Measurements from ENCODE around the gene PSG7.
"Not testable (repeated sequence)": the region's sequence is repeated elsewhere in the genome, so short reads cannot be mapped to it uniquely, and the experiment has no call there.

Gene PSG7

DNA sequence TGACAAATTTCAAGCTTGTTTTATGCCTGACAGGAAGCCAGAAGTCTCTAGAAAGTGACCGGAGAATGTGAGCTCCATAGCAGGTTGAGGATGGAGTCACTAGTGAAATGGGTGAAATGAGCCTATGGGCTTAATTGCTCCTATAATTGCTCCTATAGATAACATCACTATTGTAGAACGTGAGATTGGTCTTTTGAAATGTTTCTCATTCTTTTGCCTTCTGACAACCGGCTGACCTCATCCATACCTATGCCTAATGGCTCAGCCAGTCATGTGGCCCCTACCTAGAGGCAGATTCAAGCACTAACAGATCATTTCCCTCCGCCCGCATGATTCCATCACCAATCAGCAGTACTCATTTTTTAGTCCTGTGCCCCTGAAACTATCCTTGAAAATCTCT is 23.5 kb downstream of the PSG7 start:
- DNase-seq (ENCODE audit: low read depth): not testable (repeated sequence)

DNA sequence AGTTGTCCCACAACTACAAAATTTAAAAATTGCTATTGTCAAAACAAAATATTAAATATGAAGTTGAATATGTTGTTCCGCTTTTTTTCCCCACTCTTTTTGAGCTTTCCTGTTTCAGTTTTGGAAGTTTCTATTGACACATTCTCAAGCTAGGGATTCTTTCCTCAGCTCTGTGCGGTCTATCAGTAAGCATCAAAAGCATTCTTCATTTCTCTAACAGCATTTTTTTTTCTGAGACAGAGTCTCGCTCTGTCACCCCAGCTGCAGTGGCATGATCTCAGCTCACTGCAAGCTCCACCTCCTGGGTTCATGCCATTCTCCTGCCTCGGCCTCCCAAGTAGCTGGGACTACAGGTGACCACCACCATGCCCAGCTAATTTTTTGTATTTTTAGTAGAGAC is 24.1 kb downstream of the PSG7 start:
- DNase-seq (ENCODE audit: low read depth): not testable (repeated sequence)

DNA sequence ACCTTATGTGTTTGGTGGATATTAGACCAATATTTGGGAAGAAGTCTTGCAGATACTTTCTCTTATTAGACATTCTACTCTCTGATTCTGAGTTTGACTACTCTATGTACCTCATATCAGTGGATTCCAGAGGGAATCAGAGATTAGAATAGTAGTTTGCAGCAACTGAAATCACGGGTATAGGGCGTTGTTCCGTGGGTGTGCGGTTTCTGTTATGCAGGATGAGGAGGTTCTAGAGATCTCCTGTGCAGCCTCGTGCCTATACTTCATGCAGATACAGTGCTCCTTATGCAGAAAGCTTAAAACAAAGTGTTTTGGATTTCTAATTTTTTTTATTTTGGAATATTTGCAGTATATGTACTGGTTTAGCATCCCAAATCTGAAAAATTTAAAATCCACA is 25.3 kb downstream of the PSG7 start:
- not testable (repeated sequence) for DNase-seq (ENCODE audit: low read depth)

DNA sequence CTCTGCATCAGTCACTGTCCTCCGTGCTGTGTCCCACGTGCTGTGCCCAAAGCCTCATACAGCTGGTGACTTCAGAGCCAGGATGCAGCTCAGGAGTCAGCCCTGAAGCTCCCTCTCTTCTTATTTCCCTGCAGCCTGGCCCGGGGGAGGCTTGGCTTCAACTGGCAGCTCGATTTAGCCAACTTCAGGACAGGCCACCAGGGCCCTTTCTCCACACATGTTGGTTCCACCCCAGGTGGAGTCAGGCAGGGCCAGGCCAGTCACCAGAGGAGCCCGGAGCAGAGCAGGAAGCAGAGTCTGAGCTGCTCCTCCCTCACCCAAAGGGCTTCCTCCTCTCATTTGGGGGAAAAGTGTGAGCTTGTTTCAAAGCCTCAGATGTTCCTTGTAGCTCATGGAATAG is 30.8 kb downstream of the PSG7 start:
- DNase-seq (ENCODE audit: low read depth): not testable (repeated sequence)

DNA sequence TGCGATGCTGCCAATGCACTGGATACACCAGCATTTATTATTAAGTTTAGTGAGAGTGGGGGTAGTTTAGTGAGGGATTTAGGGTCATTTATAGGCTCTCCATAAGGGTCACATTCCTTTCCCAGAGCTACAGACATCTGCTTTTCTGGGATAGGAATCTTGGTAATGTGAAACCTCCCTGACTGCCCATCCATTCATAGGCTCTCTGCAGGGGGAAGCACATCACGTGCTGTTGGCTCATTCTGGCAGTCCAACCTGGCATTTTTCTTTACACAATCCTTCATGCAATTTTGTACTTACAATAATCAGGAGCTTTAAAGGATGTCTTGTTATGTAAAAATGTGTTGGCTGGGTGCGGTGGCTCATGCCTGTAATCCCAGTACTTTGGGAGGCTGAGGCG is 36.4 kb downstream of the PSG7 start:
- not testable (repeated sequence) for DNase-seq (ENCODE audit: low read depth)

DNA sequence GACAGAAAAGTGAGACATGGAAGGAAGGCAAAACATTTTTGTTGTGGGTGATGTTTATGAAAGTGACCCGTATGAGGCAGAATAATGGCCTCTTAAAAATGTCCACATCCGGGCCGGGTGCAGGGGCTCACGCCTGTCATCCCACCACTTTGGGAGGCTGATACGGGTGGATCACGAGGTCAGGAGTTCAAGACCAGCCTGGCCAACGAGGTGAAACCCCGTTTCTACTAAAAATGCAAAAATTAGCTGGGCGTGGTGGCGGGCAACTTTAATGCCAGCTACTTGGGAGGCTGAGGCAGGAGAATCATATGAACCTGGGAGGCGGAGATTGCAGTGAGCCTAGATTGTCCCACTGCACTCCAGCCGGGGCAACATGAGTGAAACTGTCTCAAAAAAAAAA is 37.3 kb downstream of the PSG7 start:
- DNase-seq (ENCODE audit: low read depth): not testable (repeated sequence)

DNA sequence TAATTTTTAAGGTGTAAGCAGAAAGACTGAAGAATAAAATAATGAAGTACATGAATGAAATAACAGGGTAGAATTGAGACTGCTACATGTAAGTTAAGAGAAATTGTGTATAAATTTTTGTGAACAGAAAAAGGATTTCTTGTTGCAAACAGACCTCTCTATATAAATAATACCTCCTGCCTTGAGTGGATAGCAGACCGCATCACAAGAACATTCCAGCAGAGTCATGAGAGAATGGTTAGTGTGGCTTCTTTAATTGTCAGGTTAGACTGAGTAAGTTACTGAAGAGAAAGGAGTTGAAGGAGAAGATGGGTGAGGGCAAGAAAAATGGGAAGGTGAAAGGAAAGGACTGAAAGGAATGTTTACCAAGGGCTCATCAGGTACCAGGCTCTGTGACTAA is 37.9 kb downstream of the PSG7 start:
- DNase-seq (ENCODE audit: low read depth): not testable (repeated sequence)

DNA sequence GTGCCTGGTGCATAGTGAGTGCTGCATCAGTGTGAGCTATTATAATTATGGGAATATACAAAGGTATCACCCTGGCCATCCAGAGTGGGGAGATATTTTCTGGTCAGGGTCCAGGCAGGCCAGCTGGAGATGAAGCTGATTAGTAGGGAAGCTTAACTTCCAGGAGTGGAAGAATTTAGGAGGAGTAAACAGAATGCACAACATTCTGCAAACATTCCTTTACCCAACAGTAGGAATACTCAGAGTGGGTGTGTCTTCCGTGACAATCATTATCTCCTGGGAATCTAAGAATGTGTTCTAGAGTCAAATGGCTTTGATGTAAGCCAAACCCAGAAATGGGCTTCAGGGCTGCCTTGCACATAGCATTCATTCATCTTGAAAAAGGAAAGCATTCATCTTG is 38.4 kb downstream of the PSG7 start:
- not testable (repeated sequence) for DNase-seq (ENCODE audit: low read depth)

DNA sequence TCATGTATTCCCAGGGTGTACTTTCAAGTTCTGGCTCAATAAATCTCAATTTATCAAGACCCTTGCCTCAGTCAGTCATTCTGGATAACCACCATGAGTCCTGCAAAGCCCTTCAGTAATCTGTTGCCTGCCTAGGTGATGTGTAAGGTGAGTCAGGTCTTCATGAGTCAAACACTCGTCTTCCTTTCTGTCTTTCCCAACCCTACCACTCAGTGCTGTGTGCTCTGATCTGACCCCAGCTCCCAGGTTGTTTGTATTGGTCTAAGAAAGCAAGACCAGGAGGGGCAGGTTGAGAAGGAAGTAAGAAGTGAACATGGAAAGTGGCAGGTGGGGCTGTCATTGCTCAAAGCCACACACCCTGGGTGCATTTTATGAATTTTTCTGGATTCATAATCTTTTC is 39.3 kb downstream of the PSG7 start:
- DNase-seq (ENCODE audit: low read depth): not testable (repeated sequence)

DNA sequence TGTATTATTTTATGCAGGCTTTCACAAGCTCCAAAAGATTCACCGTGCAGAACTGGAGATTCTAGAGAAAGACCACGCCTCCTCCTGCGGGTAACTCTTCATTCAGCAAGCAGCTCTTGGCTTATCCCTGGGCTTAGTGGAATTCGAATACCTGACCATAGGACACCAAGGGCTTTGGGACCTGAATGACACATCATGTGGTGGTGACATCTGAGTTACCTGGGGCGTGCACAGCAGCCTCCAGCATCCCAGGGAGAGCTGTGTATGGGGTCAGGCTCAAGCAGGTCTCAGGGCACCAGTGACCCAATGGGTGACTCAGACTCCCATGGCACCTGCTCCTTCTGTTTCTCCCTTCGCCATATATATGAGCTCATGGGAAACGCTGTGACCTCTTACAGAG is 46.6 kb downstream of the PSG7 start:
- not testable (repeated sequence) for DNase-seq (ENCODE audit: low read depth)

DNA sequence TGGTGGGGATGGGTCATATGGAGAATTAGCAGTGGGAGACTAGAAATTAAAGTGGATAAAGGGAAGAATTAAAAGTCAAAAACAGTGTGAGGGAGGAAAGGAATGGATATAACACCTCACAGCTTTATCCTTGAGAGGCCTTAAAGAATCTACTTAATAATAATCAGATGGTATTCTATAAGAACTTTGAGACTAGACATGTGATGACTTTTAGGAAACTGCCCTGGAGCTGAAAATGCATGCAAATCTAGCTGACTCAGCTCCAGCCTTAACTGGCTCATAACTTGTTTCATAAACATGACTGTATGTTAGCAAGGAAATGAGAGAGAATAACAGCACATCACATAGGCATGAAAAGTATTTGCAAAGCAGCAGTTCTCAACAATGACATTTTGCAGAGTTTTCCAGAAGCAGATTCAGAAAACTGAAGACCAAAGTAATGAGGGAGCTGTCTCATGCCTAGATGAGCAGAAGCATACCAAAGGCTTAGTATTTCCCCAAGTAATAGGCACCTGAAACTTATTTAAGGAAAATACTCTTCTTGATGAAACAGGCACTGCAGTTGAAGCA is 49.0 kb downstream of the PSG7 start:
- not testable (repeated sequence) for DNase-seq (ENCODE audit: low read depth)

DNA sequence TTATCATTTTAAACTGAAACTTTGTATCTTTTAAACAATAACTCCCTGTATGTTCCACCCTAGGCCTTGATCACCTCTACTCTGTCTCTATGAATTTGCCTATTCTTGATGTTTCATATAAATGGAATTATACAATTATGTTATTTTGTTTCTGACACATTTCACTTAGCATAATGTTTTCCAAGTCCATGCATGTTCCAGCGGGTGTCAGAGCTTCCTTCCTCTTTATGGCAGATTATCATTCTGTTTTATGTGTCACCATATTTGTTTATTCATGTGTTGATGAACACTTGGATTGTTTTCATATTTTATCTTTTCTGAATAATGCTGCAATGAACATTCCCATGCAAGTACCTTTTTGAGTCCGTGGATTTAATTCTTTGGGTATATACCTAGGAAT is 54.3 kb downstream of the PSG7 start:
- DNase-seq (ENCODE audit: low read depth): not testable (repeated sequence)

DNA sequence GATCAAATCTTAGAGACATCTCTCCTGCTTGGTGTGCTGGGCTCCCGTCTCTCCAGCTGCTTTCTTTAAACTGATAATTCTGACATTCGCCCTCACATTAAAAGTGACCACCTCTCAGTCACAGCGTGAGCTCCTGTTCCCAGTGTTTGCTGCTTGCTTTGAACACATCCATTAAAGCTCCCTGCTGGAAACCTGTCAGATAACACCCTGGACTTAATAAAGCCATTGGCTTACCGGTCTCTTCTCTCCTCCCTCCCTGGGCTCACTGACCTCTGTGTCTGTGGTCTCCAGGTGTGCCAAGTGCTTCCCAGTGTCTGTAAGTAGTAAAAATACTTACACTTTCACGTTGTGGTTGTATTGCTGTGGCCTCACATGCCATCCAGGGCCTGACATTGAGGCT is 55.0 kb downstream of the PSG7 start:
- not testable (repeated sequence) for DNase-seq (ENCODE audit: low read depth)

DNA sequence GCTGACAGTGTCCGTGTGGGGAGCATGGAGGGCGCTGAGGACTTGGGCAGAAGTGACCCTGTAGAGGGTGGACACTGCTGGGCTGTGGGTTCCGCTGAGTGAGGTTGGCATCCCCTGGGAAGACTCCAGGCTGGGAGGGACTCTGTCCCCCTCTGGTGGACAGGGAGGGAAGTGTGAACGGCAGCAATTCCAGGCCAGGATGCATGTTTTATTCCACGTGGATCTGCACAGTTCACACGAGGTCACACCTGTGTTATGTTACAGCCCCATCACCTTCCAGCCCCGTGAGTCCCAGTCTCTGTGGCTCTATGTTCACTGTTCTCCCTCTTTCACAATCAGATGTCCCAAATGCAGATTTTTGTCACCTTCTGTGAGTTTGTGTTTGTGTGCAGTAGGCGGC is 55.7 kb downstream of the PSG7 start:
- not testable (repeated sequence) for DNase-seq (ENCODE audit: low read depth)

DNA sequence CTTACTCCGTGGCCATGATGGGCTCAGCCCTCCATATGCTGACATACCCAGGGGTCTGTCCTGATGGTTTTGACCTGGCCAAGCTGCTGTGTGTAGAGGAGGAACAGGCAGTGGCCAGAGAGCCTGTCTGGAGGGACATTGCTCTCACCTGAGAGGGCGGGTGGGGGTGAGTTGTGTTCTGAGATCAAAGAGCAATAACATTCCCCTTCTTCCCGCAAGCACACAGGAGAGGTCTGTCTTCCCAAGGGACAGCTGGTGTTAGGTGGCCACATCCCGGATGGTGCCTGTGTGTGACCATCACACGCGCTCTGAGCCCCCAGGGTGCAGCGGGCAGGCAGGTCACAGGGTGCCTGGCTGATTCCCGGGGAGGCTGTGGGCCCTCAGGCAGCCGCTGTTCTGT is 56.4 kb downstream of the PSG7 start:
- DNase-seq (ENCODE audit: low read depth): not testable (repeated sequence)

DNA sequence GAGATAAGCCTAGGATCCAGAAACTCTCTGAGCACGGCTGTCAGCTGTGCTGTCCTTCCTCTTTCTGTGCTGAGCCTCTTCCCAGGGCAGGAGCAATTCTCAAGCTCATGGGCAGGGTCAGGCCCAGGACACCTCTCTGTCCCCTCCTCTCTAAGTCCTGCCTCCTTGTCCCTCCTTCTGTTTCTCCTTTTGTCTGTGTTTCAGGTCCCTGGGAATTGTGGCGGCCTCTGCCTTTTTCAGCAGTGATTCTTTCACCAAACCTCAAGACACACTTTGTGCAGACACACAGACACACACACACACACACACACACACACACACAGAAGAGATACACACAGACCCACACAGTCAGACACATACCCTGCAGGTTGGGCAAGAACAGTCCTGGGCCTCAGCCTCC is 57.4 kb downstream of the PSG7 start, which contains the start of gene PSG1:
Gene PSG1, minus strand, starts transcription at position 101 of the 400 bp plus-strand sequence. CDS start 132 bp downstream, outside the sequence.
- DNase-seq (ENCODE audit: low read depth): no peak

DNA sequence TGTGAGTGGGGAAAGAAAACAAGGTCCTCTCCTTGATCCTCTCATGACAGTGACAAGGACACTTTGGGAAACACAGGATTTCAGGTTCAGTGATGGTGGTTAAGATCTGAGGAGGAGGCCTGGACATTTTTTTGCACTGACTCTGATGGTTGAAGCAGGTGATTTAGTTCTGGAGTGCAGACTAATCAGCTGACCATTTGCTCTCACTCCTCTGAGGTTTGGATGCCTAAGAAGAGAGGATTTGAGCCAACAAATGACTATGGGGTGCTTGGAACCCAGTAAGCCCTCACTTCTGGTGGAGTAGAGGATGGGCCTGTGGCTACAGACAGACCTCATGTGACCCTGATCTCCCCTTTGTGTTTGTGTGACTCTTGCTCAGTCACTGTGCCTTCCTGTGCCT is 60.4 kb downstream of the PSG7 start:
- not testable (repeated sequence) for DNase-seq (ENCODE audit: low read depth)

DNA sequence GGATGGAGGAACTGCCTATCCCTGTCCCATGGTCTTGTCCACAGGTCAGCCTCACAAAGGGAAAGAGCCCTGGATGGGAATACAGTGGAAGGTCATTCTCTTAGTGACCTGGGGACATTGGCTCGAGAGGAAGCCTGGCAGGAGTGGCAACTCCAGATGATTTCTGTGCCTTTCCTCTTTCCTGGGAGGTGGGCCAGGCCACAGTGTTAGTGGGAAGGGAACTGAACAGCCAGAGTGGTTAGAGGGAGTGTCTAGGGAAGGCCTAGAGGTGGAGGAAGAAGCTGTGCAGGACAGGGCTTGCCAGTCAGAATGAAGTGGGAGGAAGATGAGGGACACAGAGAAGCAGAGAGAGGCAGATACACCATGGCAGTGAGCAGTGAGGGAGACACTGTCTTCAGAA is 61.1 kb downstream of the PSG7 start:
- not testable (repeated sequence) for DNase-seq (ENCODE audit: low read depth)

DNA sequence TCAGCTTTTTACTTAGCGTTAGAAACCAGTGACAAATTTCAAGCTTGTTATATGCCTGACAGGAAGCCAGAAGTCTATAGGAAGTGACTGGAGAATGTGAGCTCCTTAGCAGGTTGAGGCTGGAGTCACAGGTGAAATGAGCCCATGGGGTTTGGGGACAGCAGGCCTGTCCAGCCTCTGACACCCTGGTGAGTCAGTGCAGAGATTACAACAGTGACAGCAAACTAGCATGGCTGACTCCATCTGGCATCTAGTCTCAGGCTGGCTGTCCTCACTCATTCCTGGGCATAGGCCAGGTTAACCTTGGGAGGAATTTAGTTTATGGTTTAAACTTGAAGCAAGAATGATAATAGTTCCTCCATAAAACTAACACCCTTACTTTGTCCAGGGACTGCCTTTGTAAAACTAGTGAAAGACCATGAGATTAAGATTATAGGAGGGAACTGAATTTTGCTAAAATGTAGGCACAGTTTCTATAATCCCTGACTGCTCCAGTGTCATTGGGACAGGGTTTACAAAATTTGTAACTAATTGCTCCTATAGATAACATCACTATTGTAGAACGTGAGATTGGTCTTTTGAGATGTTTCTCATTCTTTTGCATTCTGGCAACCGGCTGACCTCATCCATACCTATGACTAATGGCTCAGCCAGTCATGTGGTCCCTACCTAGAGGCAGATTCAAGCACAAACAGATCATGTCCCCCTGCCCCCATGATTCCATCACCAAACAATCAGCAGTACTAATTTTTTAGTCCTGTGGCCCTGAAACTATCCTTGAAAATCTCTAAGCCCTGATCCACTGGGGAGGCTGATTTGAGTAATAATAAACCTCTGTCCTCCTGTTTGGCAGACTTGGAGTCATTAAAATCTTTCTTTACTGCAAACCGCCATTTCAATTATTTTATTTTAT is 61.9 kb downstream of the PSG7 start:
- DNase-seq (ENCODE audit: low read depth): not testable (repeated sequence)

DNA sequence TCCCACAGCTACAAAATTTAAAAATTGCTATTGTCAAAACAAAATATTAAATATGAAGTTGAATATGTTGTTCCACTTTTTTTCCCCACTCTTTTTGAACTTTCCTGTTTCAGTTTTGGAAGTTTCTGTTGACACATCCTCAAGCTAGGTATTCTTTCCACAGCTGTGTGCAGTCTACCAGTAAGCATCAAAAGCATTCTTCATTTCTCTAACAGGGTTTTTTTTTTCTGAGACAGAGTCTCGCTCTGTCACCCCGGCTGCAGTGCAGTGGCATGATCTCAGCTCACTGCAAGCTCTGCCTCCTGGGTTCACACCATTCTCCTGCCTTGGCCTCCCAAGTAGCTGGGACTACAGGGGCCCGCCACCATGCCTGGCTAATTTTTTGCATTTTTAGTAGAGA is 62.9 kb downstream of the PSG7 start:
- not testable (repeated sequence) for DNase-seq (ENCODE audit: low read depth)
